Measurements from ENCODE around the gene ARHGAP19.
"Not testable (repeated sequence)": the region's sequence is repeated elsewhere in the genome, so short reads cannot be mapped to it uniquely, and the experiment has no call there.

ARHGAP19 gene

GRCh38 chr10:97291357-97292096 is 910 bp downstream of the ARHGAP19 start:
- intact Hi-C loops (cut with DNase I): no loop called here
- DNase-seq: no peak

GRCh38 chr10:97290576-97291356 is 1.7 kb downstream of the ARHGAP19 start:
- intact Hi-C loops (cut with DNase I); DNase-seq: not testable (repeated sequence)

- intact Hi-C loops (cut with DNase I): not testable (repeated sequence)
Observed at GRCh38 chr10:97290076-97290475, 2.4 kb downstream of the ARHGAP19 start.

GRCh38 chr10:97280783-97281182 is 11.7 kb downstream of the ARHGAP19 start:
- intact Hi-C loops (cut with DNase I): loop anchor here (5.0 kb wide), 1 partner anchor 52 kb away; the partner anchor contains the start of gene FRAT2
- no peak for DNase-seq

More at GRCh38 chr10:97290076-97290475, 2.4 kb downstream of the ARHGAP19 start:
- not testable (repeated sequence) for DNase-seq

- intact Hi-C loops (cut with DNase I): no loop called here
Observed at GRCh38 chr10:97279121-97279815, 13.2 kb downstream of the ARHGAP19 start.

GRCh38 chr10:97278491-97278989 is 13.9 kb downstream of the ARHGAP19 start:
- DNase-seq: no peak
- intact Hi-C loops (cut with DNase I): no loop called here

More at GRCh38 chr10:97279121-97279815, 13.2 kb downstream of the ARHGAP19 start:
- DNase-seq: no peak

- DNase-seq: no peak
- intact Hi-C loops (cut with DNase I): no loop called here
Observed at GRCh38 chr10:97277551-97277950, 14.9 kb downstream of the ARHGAP19 start.

- intact Hi-C loops (cut with DNase I): no loop called here
- no peak for DNase-seq
Observed at GRCh38 chr10:97274828-97275227, 17.6 kb downstream of the ARHGAP19 start.

- no peak for DNase-seq
- intact Hi-C loops (cut with DNase I): no loop called here
Observed at GRCh38 chr10:97273700-97274099, 18.7 kb downstream of the ARHGAP19 start.

GRCh38 chr10:97270523-97271154 is 21.8 kb downstream of the ARHGAP19 start:
- intact Hi-C loops (cut with DNase I): no loop called here
- no peak for DNase-seq

- intact Hi-C loops (cut with DNase I): no loop called here
- no peak for DNase-seq
Observed at GRCh38 chr10:97267671-97268070, 24.8 kb downstream of the ARHGAP19 start.

GRCh38 chr10:97265095-97265494 is 27.3 kb downstream of the ARHGAP19 start:
- DNase-seq; intact Hi-C loops (cut with DNase I): not testable (repeated sequence)

- intact Hi-C loops (cut with DNase I): no loop called here
- DNase-seq: no peak
Observed at GRCh38 chr10:97263971-97264370, 28.5 kb downstream of the ARHGAP19 start.

GRCh38 chr10:97261656-97262055 is 30.8 kb downstream of the ARHGAP19 start:
- DNase-seq: no peak
- intact Hi-C loops (cut with DNase I): no loop called here

GRCh38 chr10:97261183-97261582 is 31.3 kb downstream of the ARHGAP19 start:
- no peak for DNase-seq
- intact Hi-C loops (cut with DNase I): no loop called here

- no peak for DNase-seq
- intact Hi-C loops (cut with DNase I): no loop called here
Observed at GRCh38 chr10:97259119-97259518, 33.3 kb downstream of the ARHGAP19 start.

- DNase-seq: no peak
- intact Hi-C loops (cut with DNase I): no loop called here
Observed at GRCh38 chr10:97256356-97256755, 36.1 kb downstream of the ARHGAP19 start.

GRCh38 chr10:97255512-97256293 is 36.7 kb downstream of the ARHGAP19 start:
- DNase-seq: no peak
- intact Hi-C loops (cut with DNase I): no loop called here
